Measurements from ENCODE around the gene CITED4. TPM values are rescaled to one million over a fixed set of nuclear protein-coding genes. Genes with fewer than 3 reads are reported as not detected.

CITED4 gene
- total RNA-seq, 1 experiment from 2014 or later: 10.6 TPM

- Histone ChIP-seq H3F3A (ENCODE audit: low read length, unreplicated experiment) (no peaks in the 10 kb centered on the region), H3K4me1 (ENCODE audit: insufficient read depth, low read length) (no peaks in the 10 kb centered on the region), H3K9me3 (ENCODE audit: low read length) (no peaks in the 10 kb centered on the region), H3K4me3 (ENCODE audit: low read length) (no peak overlapping the region), H3K36me3 (ENCODE audit: low read depth, low read length) (no peaks in the 10 kb centered on the region), H3K9ac (ENCODE audit: low read length) (no peak overlapping the region), H3K4me2 (ENCODE audit: low read length) (no peak overlapping the region), H3K79me2 (ENCODE audit: low read length) (no peaks in the 10 kb centered on the region), H2AFZ (ENCODE audit: low read length) (no peak overlapping the region), H4K20me1 (ENCODE audit: low read length) (no peaks in the 10 kb centered on the region), H3K27me3 (ENCODE audit: low read length) (no peaks in the 10 kb centered on the region), H3K27ac (ENCODE audit: low read length) (no peak overlapping the region), H3K9me2 (replicated peaks; ENCODE audit: low read length) (no peaks in the 10 kb centered on the region)
- no peak for DNase-seq
- ATAC-seq: no peak
- ChIA-PET POLR2A (ENCODE audit: unreplicated experiment) (no interaction called here), CTCF (no interaction called here)
- no TSS peak for BruUV-seq (replicated peaks)
- intact Hi-C loops (cut with micrococcal nuclease): no loop called here
- TF ChIP-seq CTCF (conservative IDR thresholded peaks at IDR 0.05; ENCODE audit: low read depth, low read length) (no peak), EZH2phosphoT487 (IDR thresholded peaks at IDR 0.05; ENCODE audit: borderline replicate concordance, low read length) (no peak), EZH2 (IDR thresholded peaks at IDR 0.05; ENCODE audit: low read length, unreplicated experiment) (no peak)
These were observed 32.4 kb downstream of the CITED4 start for GRCh38 chr1:40829631-40830245.

DNA sequence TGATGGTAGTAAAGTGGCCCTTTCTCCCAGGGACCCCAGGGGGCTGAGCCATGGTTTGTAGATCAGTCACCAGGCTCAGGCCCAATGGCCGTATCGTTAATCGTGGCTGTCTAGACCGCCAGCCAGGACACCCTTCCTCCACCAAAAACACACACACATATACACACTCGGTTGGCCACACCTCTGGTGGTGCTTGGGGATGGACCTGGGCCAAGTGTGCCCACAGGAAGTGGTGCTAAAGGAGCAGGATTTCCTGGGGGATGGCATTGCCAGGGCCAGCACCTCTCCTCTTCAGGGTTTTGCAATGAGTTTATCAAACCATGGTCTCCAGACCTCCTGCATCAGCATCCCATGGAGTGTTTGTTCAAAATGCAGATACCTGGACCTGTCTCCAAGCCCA, 36.2 kb downstream of the CITED4 start:
- DNase-seq: no peak
- ATAC-seq: no peak
- TF ChIP-seq CTCF (conservative IDR thresholded peaks at IDR 0.05; ENCODE audit: low read depth, low read length) (no peak), EZH2phosphoT487 (IDR thresholded peaks at IDR 0.05; ENCODE audit: borderline replicate concordance, low read length) (no peak), EZH2 (IDR thresholded peaks at IDR 0.05; ENCODE audit: low read length, unreplicated experiment) (no peak)
- Histone ChIP-seq H3K9me2 (replicated peaks; ENCODE audit: low read length) (no peaks in the 10 kb centered on the region), H3K4me1 (ENCODE audit: insufficient read depth, low read length) (no peaks in the 10 kb centered on the region), H3K9me3 (ENCODE audit: low read length) (no peaks in the 10 kb centered on the region), H3K27me3 (ENCODE audit: low read length) (no peaks in the 10 kb centered on the region), H3K27ac (ENCODE audit: low read length) (no peak overlapping the region), H3K36me3 (ENCODE audit: low read depth, low read length) (no peaks in the 10 kb centered on the region), H3K79me2 (ENCODE audit: low read length) (no peaks in the 10 kb centered on the region), H3K9ac (ENCODE audit: low read length) (no peak overlapping the region), H3K4me3 (ENCODE audit: low read length) (no peak overlapping the region), H4K20me1 (ENCODE audit: low read length) (no peaks in the 10 kb centered on the region), H3F3A (ENCODE audit: low read length, unreplicated experiment) (no peaks in the 10 kb centered on the region), H2AFZ (ENCODE audit: low read length) (no peak overlapping the region), H3K4me2 (ENCODE audit: low read length) (no peak overlapping the region)
- POLR2A ChIA-PET (ENCODE audit: unreplicated experiment): no interaction called here
- no TSS peak for BruUV-seq (replicated peaks)
- intact Hi-C loops (cut with micrococcal nuclease): no loop called here
- CTCF ChIA-PET: no interaction called here

GRCh38 chr1:40825435-40825788, 36.8 kb downstream of the CITED4 start:
- DNase-seq: no peak
- ChIA-PET CTCF (no interaction called here), POLR2A (ENCODE audit: unreplicated experiment) (no interaction called here)
- H4K20me1 ChIP-seq (ENCODE audit: low read length): no peaks in the 10 kb centered on the region
- BruUV-seq (replicated peaks): no TSS peak
- ATAC-seq: no peak
- H3K9me2 ChIP-seq (replicated peaks; ENCODE audit: low read length): no peaks in the 10 kb centered on the region
- H3K79me2 ChIP-seq (ENCODE audit: low read length): no peaks in the 10 kb centered on the region
- H3K4me2 ChIP-seq (ENCODE audit: low read length): no peak overlapping the region
- no peaks in the 10 kb centered on the region for H3K9me3 ChIP-seq (ENCODE audit: low read length)
- H3K9ac ChIP-seq (ENCODE audit: low read length): no peak overlapping the region
- no peaks in the 10 kb centered on the region for H3K27me3 ChIP-seq (ENCODE audit: low read length)
- no peak overlapping the region for H3K4me3 ChIP-seq (ENCODE audit: low read length)
- no peak overlapping the region for H2AFZ ChIP-seq (ENCODE audit: low read length)
- no peaks in the 10 kb centered on the region for H3F3A ChIP-seq (ENCODE audit: low read length, unreplicated experiment)
- no peak overlapping the region for H3K27ac ChIP-seq (ENCODE audit: low read length)
- H3K4me1 ChIP-seq (ENCODE audit: insufficient read depth, low read length): no peaks in the 10 kb centered on the region
- TF ChIP-seq EZH2 (IDR thresholded peaks at IDR 0.05; ENCODE audit: low read length, unreplicated experiment) (no peak), CTCF (conservative IDR thresholded peaks at IDR 0.05; ENCODE audit: low read depth, low read length) (no peak), EZH2phosphoT487 (IDR thresholded peaks at IDR 0.05; ENCODE audit: borderline replicate concordance, low read length) (no peak)
- no peaks in the 10 kb centered on the region for H3K36me3 ChIP-seq (ENCODE audit: low read depth, low read length)
- intact Hi-C loops (cut with micrococcal nuclease): no loop called here

All from PC-3 (cell line).